Thyroid gland (tissue), 4 donors: ENCODE results near the gene MDGA2.

Experiments
- POLR2A ChIP-seq, 2 donors: fragments of 450-650 bp; IDR thresholded peaks; one replicate each; pipeline ENCODE4 v1.6.1; 2017; ENCODE audit warnings: antibody characterized with exemption in 2 of 2, mild to moderate bottlenecking in 2 of 2, moderate library complexity in 1 of 2
- TF ChIP-seq, protein P1 (sequence below), 6 experiments: fragments of 200-600 bp in 3 of 6; fragments of 450-650 bp in 3 of 6; sonication (generic) in 3 of 6; IDR thresholded peaks; one replicate each; pipeline ENCODE4 v1.5.1; 2016 to 2019; ENCODE audit warnings: antibody characterized with exemption in 6 of 6, mild to moderate bottlenecking in 2 of 6, inconsistent platforms in 1 of 6, moderate library complexity in 1 of 6

DNA sequence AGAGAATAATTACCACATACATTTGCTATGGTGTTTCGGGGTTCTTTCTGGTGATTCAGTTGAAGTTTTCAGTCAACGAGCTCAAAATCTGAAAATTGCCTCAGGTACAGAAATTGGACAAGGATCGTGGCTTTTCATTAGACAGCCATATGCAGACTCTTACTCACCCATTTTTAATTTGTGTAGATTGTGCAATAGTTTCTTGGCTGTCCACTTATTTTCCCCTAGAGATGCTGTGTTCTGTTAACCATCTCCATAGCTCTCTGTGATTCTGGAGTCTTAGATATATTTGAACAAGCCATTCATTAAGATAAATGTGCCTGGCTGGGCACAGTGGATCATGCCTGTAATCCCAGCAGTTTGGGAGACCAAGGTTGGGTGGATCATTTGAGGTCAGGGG lies 526.7 kb downstream of the MDGA2 start:
- TF ChIP-seq, protein P1, sequence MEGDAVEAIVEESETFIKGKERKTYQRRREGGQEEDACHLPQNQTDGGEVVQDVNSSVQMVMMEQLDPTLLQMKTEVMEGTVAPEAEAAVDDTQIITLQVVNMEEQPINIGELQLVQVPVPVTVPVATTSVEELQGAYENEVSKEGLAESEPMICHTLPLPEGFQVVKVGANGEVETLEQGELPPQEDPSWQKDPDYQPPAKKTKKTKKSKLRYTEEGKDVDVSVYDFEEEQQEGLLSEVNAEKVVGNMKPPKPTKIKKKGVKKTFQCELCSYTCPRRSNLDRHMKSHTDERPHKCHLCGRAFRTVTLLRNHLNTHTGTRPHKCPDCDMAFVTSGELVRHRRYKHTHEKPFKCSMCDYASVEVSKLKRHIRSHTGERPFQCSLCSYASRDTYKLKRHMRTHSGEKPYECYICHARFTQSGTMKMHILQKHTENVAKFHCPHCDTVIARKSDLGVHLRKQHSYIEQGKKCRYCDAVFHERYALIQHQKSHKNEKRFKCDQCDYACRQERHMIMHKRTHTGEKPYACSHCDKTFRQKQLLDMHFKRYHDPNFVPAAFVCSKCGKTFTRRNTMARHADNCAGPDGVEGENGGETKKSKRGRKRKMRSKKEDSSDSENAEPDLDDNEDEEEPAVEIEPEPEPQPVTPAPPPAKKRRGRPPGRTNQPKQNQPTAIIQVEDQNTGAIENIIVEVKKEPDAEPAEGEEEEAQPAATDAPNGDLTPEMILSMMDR (IDR thresholded peaks at IDR 0.05), result no peak
- no peak for TF ChIP-seq POLR2A (IDR thresholded peaks at IDR 0.05)
